ENCODE results near the gene ARHGAP24.

DNA sequence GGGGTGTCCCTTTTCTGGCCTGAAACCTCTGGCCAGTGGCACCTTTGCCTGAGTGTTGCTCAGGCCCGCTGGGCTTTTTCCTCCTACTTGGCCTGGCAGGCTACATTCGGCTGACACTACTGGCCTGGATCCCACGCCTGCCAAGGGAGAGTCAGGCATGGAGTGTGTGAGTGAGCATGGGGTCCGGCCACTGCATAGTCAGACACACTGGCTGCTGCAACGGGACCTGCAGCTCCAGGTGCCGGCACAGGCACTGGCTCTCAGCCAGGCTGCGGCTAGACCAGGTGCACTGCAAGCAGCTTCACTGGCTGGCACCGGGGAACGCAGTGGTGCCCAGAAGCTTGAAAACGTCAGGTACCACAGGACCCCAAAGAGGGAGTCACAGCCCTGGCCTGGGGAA is 434.9 kb downstream of the ARHGAP24 start:
- TF ChIP-seq EGR1 (IDR thresholded peaks at IDR 0.05): no peak
- no peak for TF ChIP-seq TCF12 (IDR thresholded peaks at IDR 0.05; ENCODE audit: low read depth)
